ENCODE data around the gene PSMG3. TPM values are rescaled to one million over a fixed set of nuclear protein-coding genes. Genes with fewer than 3 reads are reported as not detected.

PSMG3 gene
- total and polyA plus RNA-seq, 2 experiments from 2014 or later: 32.7 to 41.2 TPM

DNA sequence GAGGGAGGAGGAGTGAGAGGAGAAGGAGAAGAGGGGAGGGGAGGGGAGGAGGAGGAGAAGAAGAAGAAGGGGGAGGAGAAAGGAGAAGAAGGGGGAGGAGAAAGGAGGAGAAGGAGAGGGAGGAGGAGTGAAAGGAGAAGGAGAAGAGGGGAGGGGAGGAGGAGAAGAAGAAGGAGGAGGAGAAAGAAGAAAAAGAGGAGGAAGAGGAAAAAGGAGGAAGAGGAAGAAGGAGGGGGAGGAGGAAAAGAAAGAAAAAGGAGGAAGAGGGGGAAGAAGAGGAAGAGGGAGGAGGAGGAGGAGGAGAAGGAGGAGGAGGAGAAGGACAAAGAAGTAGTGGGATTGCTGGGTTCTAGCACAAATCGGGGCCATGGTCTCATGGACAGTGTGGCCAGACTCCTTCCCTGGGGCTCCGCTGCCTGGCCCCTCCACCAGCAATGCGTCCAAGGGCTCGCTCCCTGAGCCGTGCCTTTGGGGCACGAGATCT, 43.5 kb downstream of the PSMG3 start:
- Histone ChIP-seq H3K27ac (no peak overlapping the region), H3K9me3 (ENCODE audit: low read depth) (no peaks in the 10 kb centered on the region), H3K27me3 (peaks cover 7% of the 10 kb centered on the region), H3K4me1 (ENCODE audit: low read depth) (no peaks in the 10 kb centered on the region), H3K36me3 (no peaks in the 10 kb centered on the region), H3K4me3 (no peak overlapping the region)
- TF ChIP-seq CTCF (IDR thresholded peaks at IDR 0.05; ENCODE audit: low read depth, low read length): no peak
- DNase-seq (ENCODE audit: low read depth in 1 of 2, low spot score in 1 of 2): no peak

DNA sequence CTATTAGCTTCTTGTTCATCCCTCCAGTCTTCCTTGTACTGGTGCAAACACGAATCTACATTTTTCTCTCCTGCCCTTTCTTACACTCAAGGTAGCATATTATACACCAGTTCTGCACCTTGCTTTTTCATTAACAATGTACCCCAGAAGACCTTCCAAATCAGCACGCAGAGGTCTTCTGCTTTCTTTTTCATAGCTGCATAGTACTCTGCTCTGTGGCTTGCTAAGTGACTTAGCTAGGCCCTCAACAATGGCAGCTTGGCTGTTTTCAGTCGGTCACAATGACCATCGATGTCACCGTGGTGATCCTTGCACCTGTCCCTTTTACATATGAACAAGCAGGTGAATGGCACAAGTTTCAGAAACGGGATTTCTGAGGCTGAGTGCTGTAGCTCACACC, 44.4 kb downstream of the PSMG3 start:
- H3K4me3 ChIP-seq: no peak overlapping the region
- peaks cover 7% of the 10 kb centered on the region for H3K27me3 ChIP-seq
- no peak for DNase-seq (ENCODE audit: low read depth in 1 of 2, low spot score in 1 of 2)
- no peak overlapping the region for H3K27ac ChIP-seq
- H3K4me1 ChIP-seq (ENCODE audit: low read depth): no peaks in the 10 kb centered on the region
- no peaks in the 10 kb centered on the region for H3K9me3 ChIP-seq (ENCODE audit: low read depth)
- no peaks in the 10 kb centered on the region for H3K36me3 ChIP-seq
- no peak for TF ChIP-seq CTCF (IDR thresholded peaks at IDR 0.05; ENCODE audit: low read depth, low read length)

- no peak overlapping the region for H3K27ac ChIP-seq
Observed at GRCh38 chr7:1523844-1524243, 46.0 kb downstream of the PSMG3 start.

GRCh38 chr7:1523208-1523607, 46.6 kb downstream of the PSMG3 start:
- Histone ChIP-seq H3K27ac (no peak overlapping the region), H3K9me3 (ENCODE audit: low read depth) (no peaks in the 10 kb centered on the region), H3K27me3 (peaks cover 7% of the 10 kb centered on the region), H3K36me3 (no peaks in the 10 kb centered on the region), H3K4me3 (no peak overlapping the region), H3K4me1 (ENCODE audit: low read depth) (no peaks in the 10 kb centered on the region)
- TF ChIP-seq CTCF (IDR thresholded peaks at IDR 0.05; ENCODE audit: low read depth, low read length): no peak
- no peak for DNase-seq (ENCODE audit: low read depth in 1 of 2, low spot score in 1 of 2)

More at GRCh38 chr7:1523844-1524243, 46.0 kb downstream of the PSMG3 start:
- no peaks in the 10 kb centered on the region for H3K9me3 ChIP-seq (ENCODE audit: low read depth)
- no peaks in the 10 kb centered on the region for H3K4me1 ChIP-seq (ENCODE audit: low read depth)
- no peaks in the 10 kb centered on the region for H3K36me3 ChIP-seq
- DNase-seq (ENCODE audit: low read depth in 1 of 2, low spot score in 1 of 2): no peak
- H3K27me3 ChIP-seq: peaks cover 7% of the 10 kb centered on the region
- TF ChIP-seq CTCF (IDR thresholded peaks at IDR 0.05; ENCODE audit: low read depth, low read length): no peak
- no peak overlapping the region for H3K4me3 ChIP-seq

- no peak for DNase-seq (ENCODE audit: low read depth in 1 of 2, low spot score in 1 of 2)
- Histone ChIP-seq H3K9me3 (ENCODE audit: low read depth) (no peaks in the 10 kb centered on the region), H3K27me3 (peaks cover under 1% of the 10 kb centered on the region), H3K4me1 (ENCODE audit: low read depth) (no peaks in the 10 kb centered on the region), H3K27ac (no peak overlapping the region), H3K4me3 (no peak overlapping the region), H3K36me3 (no peaks in the 10 kb centered on the region)
- no peak for TF ChIP-seq CTCF (IDR thresholded peaks at IDR 0.05; ENCODE audit: low read depth, low read length)
Observed at GRCh38 chr7:1521456-1521855, 48.4 kb downstream of the PSMG3 start.

Data from cardiac muscle cell (in vitro differentiated cells and primary cell).